NCI-H526 (cell line): ENCODE results near the gene PCSK6.

Experiments
- DNase-seq, 2 experiments: peaks; one replicate each; lab custom pipeline; 2025; lab: John Stamatoyannopoulos, UW

PCSK6 gene

DNA sequence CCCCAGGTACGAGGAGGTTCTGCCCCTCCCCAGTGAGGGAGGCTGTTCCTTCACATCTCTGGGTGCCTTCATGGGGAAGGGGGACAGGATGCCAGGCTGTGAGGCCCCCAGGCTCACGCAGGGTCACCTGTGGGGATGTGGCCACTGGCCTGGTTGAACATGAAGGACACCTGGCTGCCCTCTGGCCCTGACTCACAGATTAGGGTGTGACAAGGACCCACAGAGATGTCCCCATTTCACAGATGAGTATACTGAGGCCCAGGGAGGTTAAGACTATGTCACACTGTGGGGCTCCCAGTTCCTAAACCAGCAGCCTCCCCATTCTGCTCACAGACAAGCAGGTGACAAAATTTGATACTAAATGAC is 42.4 kb downstream of the PCSK6 start:
- no peak for DNase-seq

GRCh38 chr15:101446518-101447167 is 42.9 kb downstream of the PCSK6 start:
- no peak for DNase-seq

DNA sequence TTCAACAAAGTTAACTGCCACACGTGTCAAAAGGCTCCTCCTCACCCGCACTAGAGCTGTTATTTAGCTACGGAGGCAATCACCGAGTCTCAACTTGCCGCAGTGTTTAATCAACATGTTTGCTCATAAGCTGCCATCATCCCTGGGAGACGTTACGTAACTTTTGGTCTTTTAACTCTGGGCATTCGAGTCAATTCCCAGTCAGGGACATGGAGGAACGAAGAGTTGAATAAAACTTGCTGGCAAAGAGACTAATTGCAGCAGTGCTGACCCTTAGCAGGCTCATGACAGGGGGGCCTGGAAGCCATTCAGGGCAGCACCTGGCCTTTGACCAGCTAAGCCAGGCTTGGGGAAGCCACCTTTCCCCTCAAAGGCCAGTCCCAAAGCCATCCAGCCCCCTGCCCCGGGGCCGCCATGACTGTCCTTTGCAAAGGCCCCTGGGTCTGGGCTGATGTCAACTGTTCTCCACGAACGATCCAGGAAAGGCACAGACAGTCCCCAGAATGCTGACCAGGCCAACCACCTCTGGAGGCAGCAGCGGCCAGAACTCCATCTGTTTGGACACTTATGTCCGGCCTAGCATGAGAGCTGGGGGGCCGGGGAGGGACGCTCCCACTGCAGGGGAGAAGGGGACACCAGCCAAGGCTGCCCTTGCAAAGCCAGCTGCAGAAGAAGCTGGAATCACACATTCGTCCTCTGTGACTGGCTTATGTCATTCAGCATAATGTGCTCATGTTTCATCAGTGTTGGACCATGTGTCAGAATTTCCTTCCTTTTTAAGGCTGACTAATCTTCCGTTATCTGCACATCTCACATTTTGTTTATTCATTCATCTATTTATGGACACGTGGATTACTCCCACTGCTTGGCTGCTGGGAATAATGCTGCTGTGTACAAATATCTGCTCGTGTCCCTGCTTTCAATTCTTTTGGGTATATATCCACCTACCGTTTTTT is 43.7 kb downstream of the PCSK6 start:
- no peak for DNase-seq

- no peak for DNase-seq
These were observed 44.5 kb downstream of the PCSK6 start for GRCh38 chr15:101444807-101445508.

- DNase-seq, result no peak
These were observed 45.5 kb downstream of the PCSK6 start for GRCh38 chr15:101444015-101444414.

DNA sequence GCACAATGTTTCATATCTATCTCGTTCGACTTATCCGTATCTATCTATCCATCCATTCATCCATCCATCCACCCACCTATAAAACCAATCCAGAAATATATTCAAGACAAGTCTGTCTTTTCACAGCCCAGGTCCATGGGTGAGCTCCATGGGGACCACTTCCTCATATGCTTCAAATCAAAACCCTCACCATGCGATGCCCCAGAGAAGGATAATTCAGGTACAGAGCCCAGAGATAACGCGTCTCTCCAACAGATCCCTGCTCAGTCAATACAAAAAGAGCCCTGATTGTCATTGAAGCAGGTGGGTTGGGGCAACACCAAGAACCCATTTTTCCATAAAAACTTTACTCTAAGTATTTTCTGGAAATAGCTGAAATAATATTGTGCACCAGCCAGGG is 47.2 kb downstream of the PCSK6 start:
- no peak for DNase-seq

- DNase-seq, result no peak
These were observed 47.8 kb downstream of the PCSK6 start for GRCh38 chr15:101441696-101442095.

DNA sequence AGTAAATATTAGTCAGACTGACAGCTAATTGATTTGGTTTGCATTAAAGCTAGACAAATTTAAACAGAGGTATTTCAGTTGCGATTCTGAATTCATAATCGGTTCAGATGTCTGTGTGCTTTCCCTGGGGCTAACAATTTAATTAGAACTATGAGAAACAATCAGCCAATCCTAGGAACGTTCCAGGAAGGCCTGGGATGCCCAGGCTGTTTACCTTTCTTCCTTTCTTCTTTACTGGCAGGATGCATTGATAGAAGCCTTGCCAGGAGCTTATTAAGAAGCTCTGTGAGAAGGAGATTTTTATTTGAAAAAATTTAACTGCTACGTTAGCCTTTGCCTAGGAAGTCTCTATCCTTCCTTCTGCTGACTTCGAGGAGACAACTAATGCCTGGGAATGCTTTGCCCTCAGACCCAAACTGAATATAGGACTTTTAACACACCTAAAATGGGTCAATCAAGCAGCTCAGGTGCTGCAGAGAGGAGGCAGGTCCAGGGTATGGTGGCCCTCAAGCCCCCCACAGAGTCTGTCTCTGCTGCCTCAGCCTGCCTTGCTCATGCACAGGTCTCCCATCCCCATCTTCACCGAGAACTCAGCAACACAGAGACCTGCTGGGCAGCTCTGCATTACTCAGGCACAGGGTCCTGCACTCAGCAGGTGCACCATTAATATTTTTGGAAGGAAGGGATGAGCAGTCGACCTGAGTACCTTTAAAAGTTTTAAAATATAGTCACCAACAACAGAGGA is 48.5 kb downstream of the PCSK6 start:
- no peak for DNase-seq

DNA sequence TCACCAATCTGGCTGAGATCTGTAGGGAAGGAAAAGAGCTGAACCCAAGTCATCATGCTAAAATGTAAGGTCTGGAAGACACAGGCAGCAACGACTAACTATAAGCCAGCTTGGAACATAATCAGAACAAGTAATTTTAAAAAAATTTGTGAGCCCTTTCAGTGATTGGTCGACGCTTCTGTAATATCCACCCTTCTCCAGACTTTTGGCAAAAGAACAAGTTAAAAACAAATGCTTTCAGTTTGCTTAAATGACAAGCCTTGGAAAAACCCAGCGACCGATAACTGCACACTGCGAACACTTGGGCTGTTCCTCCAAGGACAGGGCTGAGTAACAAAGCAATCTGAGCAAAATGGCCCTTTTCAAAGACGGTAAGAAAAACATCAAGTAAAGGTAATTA is 49.6 kb downstream of the PCSK6 start:
- DNase-seq, result no peak

DNA sequence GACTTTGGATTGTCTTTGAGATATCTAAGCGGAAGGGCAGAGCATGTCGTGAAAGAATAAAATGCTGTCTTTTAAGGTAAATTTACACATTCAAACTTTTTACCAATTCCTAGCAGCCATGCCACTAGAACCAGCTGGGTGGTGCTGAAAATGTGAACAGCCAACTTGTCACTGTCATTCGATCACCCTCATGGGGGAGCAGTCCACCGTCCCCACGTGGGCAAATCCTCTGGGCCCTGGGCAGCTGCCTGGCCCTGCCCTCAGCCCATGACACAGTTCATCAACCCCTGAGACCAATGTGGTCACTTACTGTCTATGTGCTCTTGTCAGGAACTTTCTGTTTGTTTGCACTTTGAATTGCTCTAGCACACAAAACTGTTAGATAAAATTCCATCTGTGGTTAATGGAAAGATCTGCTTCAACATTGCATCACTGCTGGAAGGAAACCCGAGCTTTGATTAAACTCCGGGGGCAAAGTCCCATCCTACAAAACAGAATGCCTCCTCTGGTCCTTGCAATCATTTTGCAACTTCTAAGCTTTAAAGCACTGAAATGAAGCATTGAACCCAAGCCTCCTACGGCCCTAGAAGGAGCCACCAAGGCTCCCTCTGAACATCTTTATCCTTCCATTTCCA is 50.1 kb downstream of the PCSK6 start:
- DNase-seq, result no peak

GRCh38 chr15:101438482-101439284 is 50.8 kb downstream of the PCSK6 start:
- no peak for DNase-seq

- DNase-seq, result no peak
These were observed 51.7 kb downstream of the PCSK6 start for GRCh38 chr15:101437618-101438481.

GRCh38 chr15:101437209-101437608 is 52.3 kb downstream of the PCSK6 start:
- no peak for DNase-seq

- no peak for DNase-seq
These were observed 53.0 kb downstream of the PCSK6 start for GRCh38 chr15:101436526-101436925.

DNA sequence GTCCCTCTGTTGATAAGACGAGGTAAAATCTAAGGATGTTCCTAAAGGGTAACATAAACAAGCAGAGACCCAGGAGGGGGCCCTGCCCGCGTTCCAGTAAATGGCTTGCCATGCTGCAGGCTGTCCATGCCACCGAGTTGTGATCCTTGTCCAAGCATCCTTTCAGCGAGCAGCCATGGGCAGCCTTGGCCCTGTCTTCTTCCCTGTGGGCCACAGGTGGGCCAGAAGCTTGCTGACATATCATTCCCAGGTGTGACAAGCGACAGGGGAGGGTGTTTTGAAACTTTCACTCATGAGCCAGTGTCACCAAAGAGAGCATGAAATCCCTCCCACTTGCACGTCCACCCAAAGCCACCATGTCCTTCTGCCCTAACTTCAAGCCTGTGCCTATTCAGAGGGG is 53.7 kb downstream of the PCSK6 start:
- DNase-seq, result no peak

DNA sequence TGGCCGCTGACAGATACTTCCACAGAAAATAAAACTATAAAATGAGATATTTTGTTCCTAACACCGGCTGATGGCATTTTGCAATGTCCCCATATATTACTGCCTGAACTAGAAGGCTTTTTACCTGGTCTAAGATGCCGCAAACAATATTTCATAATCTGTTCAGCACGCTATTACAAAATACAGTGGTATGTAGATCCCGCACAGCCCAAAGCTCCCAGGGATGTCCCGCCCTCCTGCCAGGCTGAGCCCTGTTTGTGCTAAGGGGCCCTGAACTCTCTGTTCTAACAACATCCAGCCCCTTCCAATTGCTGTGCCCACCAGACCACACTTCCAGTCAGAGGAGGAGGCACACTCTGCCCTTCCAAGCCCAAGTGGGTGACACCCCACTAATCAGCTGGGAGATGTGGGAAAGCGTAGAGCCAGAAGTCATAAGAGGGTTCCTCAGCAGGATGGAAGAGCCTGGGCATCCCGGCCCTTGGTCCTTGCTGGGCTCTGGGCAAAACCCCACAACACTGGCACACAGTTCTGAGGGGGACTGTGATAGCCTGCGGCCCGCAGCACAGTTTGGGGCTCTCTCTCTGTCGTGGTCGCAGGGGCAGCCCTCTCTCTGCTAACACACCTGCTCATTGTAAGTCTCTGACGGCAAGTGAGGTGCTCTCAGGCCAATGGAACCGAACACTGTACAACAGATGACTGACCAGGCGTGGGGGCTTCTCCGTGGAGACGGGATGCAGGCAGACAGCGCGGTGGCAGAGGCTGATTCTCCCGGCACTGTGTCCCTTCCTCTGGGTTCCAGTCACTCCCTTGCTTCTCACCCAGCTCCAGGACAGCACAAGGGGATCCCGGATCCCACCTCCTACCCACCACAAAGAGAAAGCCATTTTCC is 55.2 kb downstream of the PCSK6 start:
- no peak for DNase-seq

DNA sequence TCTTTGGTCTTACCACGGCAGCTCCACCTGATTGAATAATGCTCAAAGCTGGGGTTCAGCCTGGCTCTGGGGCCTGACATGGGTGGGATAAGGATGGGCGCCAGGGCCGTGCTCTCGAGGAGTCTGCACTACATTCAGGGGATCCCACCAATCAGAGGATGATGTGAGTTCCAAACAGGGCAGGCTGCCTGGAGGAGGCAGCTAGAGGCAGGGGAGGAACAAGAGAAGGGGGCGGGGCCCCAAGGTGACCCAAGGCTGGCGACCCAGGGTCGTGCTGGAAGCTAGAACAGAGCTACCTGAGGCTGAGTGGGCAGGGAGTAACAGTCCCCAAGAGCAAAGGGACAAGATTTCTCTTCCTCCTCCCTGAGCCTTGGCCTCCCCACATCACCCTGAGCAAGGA is 56.1 kb downstream of the PCSK6 start:
- no peak for DNase-seq

- no peak for DNase-seq
These were observed 56.5 kb downstream of the PCSK6 start for GRCh38 chr15:101432982-101433381.

DNA sequence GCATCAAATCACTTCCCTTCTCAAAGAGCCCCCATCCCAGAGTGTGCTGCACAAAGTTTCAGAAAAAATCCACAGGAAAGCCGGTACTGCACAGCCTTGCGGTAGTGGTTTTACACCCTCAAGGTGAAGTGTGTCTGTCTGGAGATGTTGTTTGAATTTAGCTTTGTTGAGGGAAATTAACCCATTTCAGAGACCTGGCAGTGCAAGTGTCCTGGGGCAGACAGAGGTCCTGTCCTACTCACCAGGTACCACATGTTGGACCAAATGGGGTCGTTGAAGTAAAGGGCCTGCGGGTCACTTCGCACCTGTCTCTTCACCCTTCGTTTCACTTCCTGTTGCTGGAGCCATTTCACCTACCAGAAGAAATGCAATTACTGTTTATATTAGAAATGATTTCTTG is 57.8 kb downstream of the PCSK6 start:
- DNase-seq, result no peak
